ENCODE data around the gene CMTM4.
"Not testable (repeated sequence)": the region's sequence is repeated elsewhere in the genome, so short reads cannot be mapped to it uniquely, and the experiment has no call there.

The CMTM4 gene

GRCh38 chr16:66569827-66570405 lies 126.6 kb downstream of the CMTM4 start:
- no peak for DNase-seq (ENCODE audit: low read depth in 1 of 2, low spot score in 1 of 2)

- DNase-seq (ENCODE audit: low read depth in 1 of 2, low spot score in 1 of 2), result no peak
Measured at GRCh38 chr16:66569131-66569530, 127.4 kb downstream of the CMTM4 start.

GRCh38 chr16:66568355-66568754 lies 128.2 kb downstream of the CMTM4 start:
- DNase-seq (ENCODE audit: low read depth in 1 of 2, low spot score in 1 of 2), result no peak

GRCh38 chr16:66567270-66567669 lies 129.3 kb downstream of the CMTM4 start:
- DNase-seq (ENCODE audit: low read depth in 1 of 2, low spot score in 1 of 2), result not testable (repeated sequence)

GRCh38 chr16:66566051-66566901 lies 130.3 kb downstream of the CMTM4 start, which contains the start of gene CMTM1:
Gene CMTM1 (plus strand): TSS chr16:66566439. CDS start chr16:66566514, 75 bp downstream.
- DNase-seq (ENCODE audit: low read depth in 1 of 2, low spot score in 1 of 2), result no peak

All from activated T-helper 1 cell treated with anti-CD3 and anti-CD28 coated beads, Interleukin-2, amount 50 U/mL, for 16 hours (primary cell).